Keratinocyte (primary cell): ENCODE data around the gene URGCP. TPM values are rescaled to one million over a fixed set of nuclear protein-coding genes. Genes with fewer than 3 reads are reported as not detected.

Experiments
- DNase-seq: peaks from one replicate; pipeline ENCODE4 v3.0.0-alpha.2; 2011; ENCODE audit warnings: low read depth, missing footprints, low spot score
- FAIRE-seq: peaks from 2 replicates; lab custom pipeline; 2011; peaks lifted over from hg19 to GRCh38; lab: Jason Lieb, UNC
- H2AFZ ChIP-seq: 2 replicates; pipeline ENCODE4 v1.6.0; 2012; ENCODE audit warnings: low read length, control low read depth, inconsistent platforms; ENCODE audit not compliant: control insufficient read depth
- H3K27ac ChIP-seq: 2 replicates; pipeline ENCODE4 v1.5.1; 2011; ENCODE audit warnings: low read length; ENCODE audit not compliant: control insufficient read depth, insufficient read depth
- H3K27me3 ChIP-seq: 3 replicates; pipeline ENCODE4 v1.6.0; 2011; ENCODE audit warnings: low read length; ENCODE audit not compliant: control insufficient read depth, insufficient read depth; ENCODE audit errors: extremely low read depth
- H3K36me3 ChIP-seq, 2 experiments: 2 replicates in 1 of 2; 3 replicates in 1 of 2; pipeline ENCODE4 v1.5.1; 2011; ENCODE audit warnings: low read length in 2 of 2, mild to moderate bottlenecking in 1 of 2; ENCODE audit not compliant: control insufficient read depth in 2 of 2, insufficient read depth in 2 of 2; ENCODE audit errors: extremely low read depth in 1 of 2
- H3K4me1 ChIP-seq: 3 replicates; pipeline ENCODE4 v1.5.1; 2011; ENCODE audit warnings: low read length; ENCODE audit not compliant: control insufficient read depth, insufficient read depth; ENCODE audit errors: extremely low read depth
- H3K4me2 ChIP-seq: 3 replicates; pipeline ENCODE4 v1.6.0; 2011; ENCODE audit warnings: low read depth, low read length; ENCODE audit not compliant: control insufficient read depth, insufficient read depth; ENCODE audit errors: extremely low read depth
- H3K4me3 ChIP-seq, 3 experiments: fragments of 200-600 bp in 1 of 3; sonication (generic) in 1 of 3; 2 replicates in 2 of 3; 3 replicates in 1 of 3; pipeline ENCODE4 v1.5.1; 2011 to 2016; ENCODE audit warnings: low read length in 3 of 3, mild to moderate bottlenecking in 3 of 3, control low read depth in 2 of 3, inconsistent platforms in 1 of 3, low read depth in 1 of 3, mixed read lengths in 1 of 3, mixed run types in 1 of 3, moderate library complexity in 1 of 3; ENCODE audit not compliant: control insufficient read depth in 2 of 3, insufficient read depth in 2 of 3; ENCODE audit errors: extremely low read depth in 1 of 3
- H3K79me2 ChIP-seq: 2 replicates; pipeline ENCODE4 v1.6.0; 2012; ENCODE audit warnings: low read length; ENCODE audit not compliant: control insufficient read depth, insufficient read depth
- H3K9ac ChIP-seq: 3 replicates; pipeline ENCODE4 v1.6.0; 2011; ENCODE audit warnings: low read length; ENCODE audit not compliant: control insufficient read depth, insufficient read depth; ENCODE audit errors: extremely low read depth
- H3K9me1 ChIP-seq: 3 replicates; pipeline ENCODE4 v1.6.0; 2011; ENCODE audit warnings: low read length; ENCODE audit not compliant: control insufficient read depth, insufficient read depth; ENCODE audit errors: extremely low read depth
- H3K9me3 ChIP-seq: 2 replicates; pipeline ENCODE4 v1.5.1; 2012; ENCODE audit warnings: low read depth, low read length; ENCODE audit not compliant: control insufficient read depth
- H4K20me1 ChIP-seq: 3 replicates; pipeline ENCODE4 v1.6.0; 2011; ENCODE audit warnings: low read length; ENCODE audit not compliant: control insufficient read depth, insufficient read depth; ENCODE audit errors: extremely low read depth
- CTCF ChIP-seq, 3 experiments: IDR thresholded peaks in 1 of 3; conservative IDR thresholded peaks in 1 of 3; optimal IDR thresholded peaks in 1 of 3; 2 replicates in 2 of 3; 3 replicates in 1 of 3; pipeline versions ENCODE3 to v1.5.1; 2011; ENCODE audit warnings: low read length in 3 of 3, mild to moderate bottlenecking in 3 of 3, moderate library complexity in 2 of 3, control low read depth in 1 of 3, inconsistent platforms in 1 of 3; ENCODE audit not compliant: insufficient read depth in 2 of 3; ENCODE audit errors: extremely low read depth in 1 of 3
- EZH2 ChIP-seq: IDR thresholded peaks from one replicate; pipeline ENCODE4 v1.6.1; 2012; ENCODE audit warnings: inconsistent platforms, mild to moderate bottlenecking, low read length, moderate library complexity
- dilution Hi-C: fragments of 300-500 bp; cut with MboI; formaldehyde crosslinking; loops from one replicate; pipeline ENCODE4 v1.7.0; 2020; ENCODE audit warnings: low sequenced_read_pairs; ENCODE audit not compliant: extremely low pct_ligation_motif_present
- polyA plus RNA-seq, 5 experiments: library from polyadenylated mRNA; depleted of rRNA in 3 of 5; stranded (reverse) in 3 of 5; stranded (forward) in 1 of 5; unstranded in 1 of 5; fragments of >200 nt; gene quantifications; 1 replicate in 1 of 5; 2 replicates in 3 of 5; 3 replicates in 1 of 5; pipeline versions ENCODE4 v1.2.1 to v1.2.3, GENCODE V29; 2011 to 2012; ENCODE audit warnings: missing spikeins in 2 of 5, low read depth in 1 of 5, low replicate concordance in 1 of 5

URGCP gene
- polyA plus RNA-seq, 1 donor (not counting 4 experiments of a cell fraction or from before 2014, with no cell fraction given) = 27.6 TPM

DNA sequence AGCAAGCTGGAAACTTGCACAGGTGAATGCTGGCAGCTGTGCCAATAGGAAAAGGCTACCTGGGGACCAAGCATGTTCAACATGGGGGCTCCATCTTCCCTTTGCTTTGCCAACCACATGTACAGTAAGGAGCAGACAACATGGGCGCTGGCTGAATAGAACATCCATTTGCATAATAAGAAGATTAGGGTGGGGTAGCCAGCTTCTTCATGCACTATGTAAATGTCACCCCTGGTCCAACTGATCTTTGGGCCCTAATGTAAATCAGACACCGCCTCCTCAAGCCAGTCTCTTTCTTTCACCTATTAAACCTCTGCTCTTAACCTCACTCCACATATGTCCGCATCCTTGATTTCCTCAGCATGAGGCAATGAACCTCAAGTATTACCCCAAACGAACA is 63.1 kb downstream of the URGCP start:
- Histone ChIP-seq H2AFZ (no peak overlapping the region), H3K27me3 (no peaks in the 10 kb centered on the region), H3K79me2 (no peaks in the 10 kb centered on the region), H3K9ac (no peak overlapping the region), H3K4me3 (no peak overlapping the region), H3K27ac (no peak overlapping the region), H4K20me1 (no peaks in the 10 kb centered on the region), H3K9me3 (no peaks in the 10 kb centered on the region), H3K4me2 (no peak overlapping the region), H3K9me1 (no peaks in the 10 kb centered on the region), H3K36me3 (no peaks in the 10 kb centered on the region), H3K4me1 (peaks cover 3% of the 10 kb centered on the region)
- FAIRE-seq = no peak
- TF ChIP-seq CTCF (optimal IDR thresholded peaks at IDR 0.05 in 1 of 3, IDR thresholded peaks at IDR 0.05 in 1 of 3, conservative IDR thresholded peaks at IDR 0.05 in 1 of 3; ENCODE audit: extremely low read depth in 1 of 3, insufficient read depth in 2 of 3, low read length in 3 of 3) (no peak), EZH2 (no peak)
- DNase-seq = no peak
- dilution Hi-C loops = no loop called here

- no peak for FAIRE-seq
Measured at GRCh38 chr7:43838201-43838658, 68.2 kb downstream of the URGCP start.

More at GRCh38 chr7:43838201-43838658, 68.2 kb downstream of the URGCP start:
- Histone ChIP-seq H3K9me1 (no peaks in the 10 kb centered on the region), H3K9ac (no peak overlapping the region), H3K27ac (no peak overlapping the region), H3K36me3 (no peaks in the 10 kb centered on the region), H3K27me3 (no peaks in the 10 kb centered on the region), H4K20me1 (no peaks in the 10 kb centered on the region), H3K4me2 (peak overlapping the region; percentile 83), H3K4me1 (peaks cover 3% of the 10 kb centered on the region), H3K9me3 (peaks cover 3% of the 10 kb centered on the region), H2AFZ (no peak overlapping the region), H3K79me2 (no peaks in the 10 kb centered on the region), H3K4me3 (no peak overlapping the region)
- dilution Hi-C loops = no loop called here
- DNase-seq = no peak
- no peak for TF ChIP-seq EZH2
- TF ChIP-seq CTCF (optimal IDR thresholded peaks at IDR 0.05 in 1 of 3, IDR thresholded peaks at IDR 0.05 in 1 of 3, conservative IDR thresholded peaks at IDR 0.05 in 1 of 3; ENCODE audit: extremely low read depth in 1 of 3, insufficient read depth in 2 of 3, low read length in 3 of 3) = no peak
